ENCODE measurements around the gene CEP112. TPM values are rescaled to one million over a fixed set of nuclear protein-coding genes. Genes with fewer than 3 reads are reported as not detected.

Gene CEP112
- total and polyA plus RNA-seq, 2 of the 4 experiments (the other 2 are of a cell fraction), result 2.5 to 5.6 TPM

GRCh38 chr17:65885541-65886312, 306.2 kb downstream of the CEP112 start:
- no peak overlapping the region for H2AFZ ChIP-seq (replicated peaks; ENCODE audit: low read length, poor library complexity)
- no peak overlapping the region for H3K4ac ChIP-seq (ENCODE audit: low read depth, low read length)
- intact Hi-C loops (cut with micrococcal nuclease) (no loop called here), in situ Hi-C loops (cut with MboI; ENCODE audit: low sequenced_read_pairs) (no loop called here), dilution Hi-C loops (cut with HindIII; ENCODE audit: low sequenced_read_pairs, unreplicated experiment) (no loop called here)
- H3K9me1 ChIP-seq (ENCODE audit: insufficient read depth, low read length), result no peaks in the 10 kb centered on the region
- H3K36me3 ChIP-seq (ENCODE audit: control insufficient read depth, insufficient read depth, low read length), result no peaks in the 10 kb centered on the region
- H3K9me3 ChIP-seq (ENCODE audit: control insufficient read depth, insufficient read depth, low read length), result no peaks in the 10 kb centered on the region; the same call in 1 of the 2 replicates
- H4K8ac ChIP-seq (ENCODE audit: low read depth in 2 of 2, low read length in 2 of 2), result no peak overlapping the region
- no peak overlapping the region for H2AK5ac ChIP-seq (ENCODE audit: low read depth, low read length)
- no peaks in the 10 kb centered on the region for H3K79me1 ChIP-seq (ENCODE audit: low read depth in 1 of 2, low read length in 2 of 2)
- no peak overlapping the region for H3K23ac ChIP-seq (ENCODE audit: low read depth, low read length)
- TF ChIP-seq SMC3 (IDR thresholded peaks at IDR 0.05; ENCODE audit: low read depth, low read length), result no peak
- TF ChIP-seq CHD1 (IDR thresholded peaks at IDR 0.05; ENCODE audit: low read depth, low read length), result no peak
- no peak for TF ChIP-seq NFE2L2 (IDR thresholded peaks at IDR 0.05; ENCODE audit: low read depth, low read length)
- TF ChIP-seq MXI1 (IDR thresholded peaks at IDR 0.05; ENCODE audit: borderline replicate concordance, low read depth, low read length), result no peak
- no peak for TF ChIP-seq RFX5 (IDR thresholded peaks at IDR 0.05; ENCODE audit: low read depth, low read length)
- no peak for TF ChIP-seq MAFK (IDR thresholded peaks at IDR 0.05; ENCODE audit: low read depth, low read length)
- TF ChIP-seq CEBPB (IDR thresholded peaks at IDR 0.05; ENCODE audit: low read depth, low read length), result no peak
- TF ChIP-seq RCOR1 (IDR thresholded peaks at IDR 0.05; ENCODE audit: insufficient replicate concordance, low read length), result no peak
- TF ChIP-seq FOS (IDR thresholded peaks at IDR 0.05; ENCODE audit: low read depth, low read length), result no peak
- TF ChIP-seq ELK1 (IDR thresholded peaks at IDR 0.05; ENCODE audit: borderline replicate concordance, low read depth, low read length), result no peak
- TF ChIP-seq BHLHE40 (IDR thresholded peaks at IDR 0.05; ENCODE audit: low read depth, low read length), result no peak
- no peak for TF ChIP-seq RAD21 (IDR thresholded peaks at IDR 0.05; ENCODE audit: low read length)
- no peak overlapping the region for H3K18ac ChIP-seq (ENCODE audit: low read depth, low read length)
- no peak overlapping the region for H2AK9ac ChIP-seq (replicated peaks; ENCODE audit: low read depth, low read length, poor library complexity)
- no peak overlapping the region for H3K14ac ChIP-seq (replicated peaks; ENCODE audit: low read depth, low read length)
- H3K27me3 ChIP-seq (ENCODE audit: control insufficient read depth, insufficient read depth, low read length), result no peaks in the 10 kb centered on the region
- H4K20me1 ChIP-seq (ENCODE audit: insufficient read depth, low read length), result no peaks in the 10 kb centered on the region
- no peak overlapping the region for H3K4me3 ChIP-seq (ENCODE audit: insufficient read depth, low read depth, low read length)
- H3K27ac ChIP-seq (ENCODE audit: insufficient read depth, low read length), result no peak overlapping the region
- no peak overlapping the region for H3K56ac ChIP-seq (ENCODE audit: extremely low read depth, insufficient read depth, low read length)
- H2BK5ac ChIP-seq (ENCODE audit: low read depth, low read length, poor library complexity, severe bottlenecking), result no peak overlapping the region
- WGBS, 2 experiments (ENCODE audit: extremely low coverage in 2 of 2, insufficient read length in 1 of 2), result no CpG with 5 or more reads among the region's 6 CpGs
- ChIA-PET CTCF (interaction anchor here (0.7 to 1.6 kb wide), 2 partner anchors 8 to 31 kb away, joined by 3 to 4 read pairs; no protein-coding TSS in a partner anchor), POLR2A (ENCODE audit: unreplicated experiment) (no interaction called here)
- DNase-seq, result no peak
- no peak overlapping the region for H2BK20ac ChIP-seq (ENCODE audit: low read depth, low read length)
- H4K91ac ChIP-seq (ENCODE audit: insufficient read depth, low read depth, low read length), result no peak overlapping the region
- H4K5ac ChIP-seq (ENCODE audit: low read depth, low read length), result no peak overlapping the region
- no peak overlapping the region for H2BK15ac ChIP-seq (ENCODE audit: low read depth, low read length)
- no peak overlapping the region for H2BK120ac ChIP-seq (ENCODE audit: low read depth, low read length)
- ATAC-seq (ENCODE audit: low read depth), result no peak
- no peak overlapping the region for H3K4me2 ChIP-seq (ENCODE audit: low read depth, low read length)
- no TSS peak for BruUV-seq (replicated peaks)
- peaks cover 5% of the 10 kb centered on the region for H3K4me1 ChIP-seq (ENCODE audit: control insufficient read depth, insufficient read depth, low read length)
- H3K9ac ChIP-seq (ENCODE audit: low read depth, low read length), result no peak overlapping the region

Data from IMR-90 (cell line).